ENCODE results near the gene SLC35G6. TPM values are rescaled to one million over a fixed set of nuclear protein-coding genes. Genes with fewer than 3 reads are reported as not detected.
"Not testable (repeated sequence)": the region's sequence is repeated elsewhere in the genome, so short reads cannot be mapped to it uniquely, and the experiment has no call there.

The SLC35G6 gene
- total RNA-seq, 1 donor, result not detected

GRCh38 chr17:7479213-7480088 lies 1.8 kb upstream of the SLC35G6 start, which contains the start of gene ZBTB4:
Gene ZBTB4, minus strand, starts transcription at chr17:7479631. Its CDS starts 12,830 bp downstream, at chr17:7466801.
- TF ChIP-seq, protein P1, sequence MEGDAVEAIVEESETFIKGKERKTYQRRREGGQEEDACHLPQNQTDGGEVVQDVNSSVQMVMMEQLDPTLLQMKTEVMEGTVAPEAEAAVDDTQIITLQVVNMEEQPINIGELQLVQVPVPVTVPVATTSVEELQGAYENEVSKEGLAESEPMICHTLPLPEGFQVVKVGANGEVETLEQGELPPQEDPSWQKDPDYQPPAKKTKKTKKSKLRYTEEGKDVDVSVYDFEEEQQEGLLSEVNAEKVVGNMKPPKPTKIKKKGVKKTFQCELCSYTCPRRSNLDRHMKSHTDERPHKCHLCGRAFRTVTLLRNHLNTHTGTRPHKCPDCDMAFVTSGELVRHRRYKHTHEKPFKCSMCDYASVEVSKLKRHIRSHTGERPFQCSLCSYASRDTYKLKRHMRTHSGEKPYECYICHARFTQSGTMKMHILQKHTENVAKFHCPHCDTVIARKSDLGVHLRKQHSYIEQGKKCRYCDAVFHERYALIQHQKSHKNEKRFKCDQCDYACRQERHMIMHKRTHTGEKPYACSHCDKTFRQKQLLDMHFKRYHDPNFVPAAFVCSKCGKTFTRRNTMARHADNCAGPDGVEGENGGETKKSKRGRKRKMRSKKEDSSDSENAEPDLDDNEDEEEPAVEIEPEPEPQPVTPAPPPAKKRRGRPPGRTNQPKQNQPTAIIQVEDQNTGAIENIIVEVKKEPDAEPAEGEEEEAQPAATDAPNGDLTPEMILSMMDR (IDR thresholded peaks at IDR 0.05; ENCODE audit: insufficient read depth, low read depth, low read length), result no peak
- peak within 1 kb of the TSS; percentile 75 for H3K4me3 ChIP-seq (ENCODE audit: low read depth, low read length)
- DNase-seq (ENCODE audit: low read depth), result peak; percentile 51

- peak overlapping the region; percentile 75 for H3K4me3 ChIP-seq (ENCODE audit: low read depth, low read length)
- no peak for DNase-seq (ENCODE audit: low read depth)
- TF ChIP-seq, protein P1 (IDR thresholded peaks at IDR 0.05; ENCODE audit: insufficient read depth, low read depth, low read length), result no peak
These were observed 1.2 kb upstream of the SLC35G6 start for GRCh38 chr17:7480089-7480384.

- H3K4me3 ChIP-seq (ENCODE audit: low read depth, low read length); DNase-seq (ENCODE audit: low read depth): not testable (repeated sequence)
These were observed 846 bp downstream of the SLC35G6 start for GRCh38 chr17:7481842-7482741.

DNA sequence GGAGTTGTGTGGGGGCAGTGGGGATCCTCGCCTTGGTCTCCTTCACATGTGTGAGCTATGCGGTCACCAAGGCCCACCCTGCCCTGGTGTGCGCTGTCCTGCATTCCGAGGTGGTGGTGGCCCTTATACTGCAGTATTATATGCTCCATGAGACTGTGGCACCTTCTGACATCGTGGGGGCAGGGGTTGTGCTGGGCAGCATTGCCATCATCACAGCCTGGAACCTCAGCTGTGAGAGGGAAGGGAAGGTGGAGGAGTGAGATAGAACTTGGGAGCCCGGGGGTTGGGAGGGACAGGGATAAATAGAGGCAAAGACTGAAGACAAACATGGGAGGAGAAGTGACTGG lies 1.5 kb downstream of the SLC35G6 start:
- not testable (repeated sequence) for DNase-seq (ENCODE audit: low read depth)

GRCh38 chr17:7483255-7484066 lies 2.2 kb downstream of the SLC35G6 start:
- TF ChIP-seq, protein P1 (IDR thresholded peaks at IDR 0.05; ENCODE audit: insufficient read depth, low read depth, low read length), result no peak
- DNase-seq (ENCODE audit: low read depth), result peak; percentile 98
- H3K4me3 ChIP-seq (ENCODE audit: low read depth, low read length), result peak overlapping the region; percentile 62

More for the DNA sequence above, 1.5 kb downstream of the SLC35G6 start:
- H3K4me3 ChIP-seq (ENCODE audit: low read depth, low read length), result peak overlapping the region; percentile 62

DNA sequence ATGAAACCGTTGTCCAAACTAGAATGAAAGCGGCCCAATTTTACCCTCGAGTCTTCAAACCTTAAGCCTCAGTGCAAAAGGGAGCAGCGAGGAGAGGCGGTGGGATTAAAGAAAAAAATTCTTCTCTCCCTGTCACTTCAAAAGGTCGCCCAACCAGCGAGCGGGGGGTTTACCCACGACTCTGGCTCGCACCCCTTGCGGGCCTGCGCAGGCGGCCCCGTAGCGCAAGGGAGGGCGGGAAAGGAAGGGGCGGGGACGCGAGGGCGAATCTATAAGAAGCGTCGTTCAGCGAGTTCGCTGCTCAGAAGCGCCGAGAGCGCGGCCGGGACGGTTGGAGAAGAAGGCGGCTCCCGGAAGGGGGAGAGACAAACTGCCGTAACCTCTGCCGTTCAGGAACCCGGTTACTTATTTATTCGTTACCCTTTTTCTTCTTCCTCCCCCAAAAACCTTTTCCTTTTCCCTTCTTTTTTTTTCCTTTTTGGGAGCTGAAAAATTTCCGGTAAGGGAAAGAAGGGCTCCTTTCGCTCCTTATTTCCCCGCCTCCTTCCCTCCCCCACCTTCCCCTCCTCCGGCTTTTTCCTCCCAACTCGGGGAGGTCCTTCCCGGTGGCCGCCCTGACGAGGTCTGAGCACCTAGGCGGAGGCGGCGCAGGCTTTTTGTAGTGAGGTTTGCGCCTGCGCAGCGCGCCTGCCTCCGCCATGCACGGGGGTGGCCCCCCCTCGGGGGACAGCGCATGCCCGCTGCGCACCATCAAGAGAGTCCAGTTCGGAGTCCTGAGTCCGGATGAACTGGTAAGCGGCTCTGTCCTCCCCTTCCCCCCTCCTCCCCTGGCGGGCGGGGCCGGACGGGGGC lies 3.0 kb downstream of the SLC35G6 start, which contains the start of gene POLR2A:
Gene POLR2A, plus strand, starts transcription at position 300 of the 852 bp plus-strand sequence.
- TF ChIP-seq, protein P1 (IDR thresholded peaks at IDR 0.05; ENCODE audit: insufficient read depth, low read depth, low read length), result no peak
- H3K4me3 ChIP-seq (ENCODE audit: low read depth, low read length), result peak within 1 kb of the TSS; percentile 62
- DNase-seq (ENCODE audit: low read depth), result peak; percentile 98

DNA sequence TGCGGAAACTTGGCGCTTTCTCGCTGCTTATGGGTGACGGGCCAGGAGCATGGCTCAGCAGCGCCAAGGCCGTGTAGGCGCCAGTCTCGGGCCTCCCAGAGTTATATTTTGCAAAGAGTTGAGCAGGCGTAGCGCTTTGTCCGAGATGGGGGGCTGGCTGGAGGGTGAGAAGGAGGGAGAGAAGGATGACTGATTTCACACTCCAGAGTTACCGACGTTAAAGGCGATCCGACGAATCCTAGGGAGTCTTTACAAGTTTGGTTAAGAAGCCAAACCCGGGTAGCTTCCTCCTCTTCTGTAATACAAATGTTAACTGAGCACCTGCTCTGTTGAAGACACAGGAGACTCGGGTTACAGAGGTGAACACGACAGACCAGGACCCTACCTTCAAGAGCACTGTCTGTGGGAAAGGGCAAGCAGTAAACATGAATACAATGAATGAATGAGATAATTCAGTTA lies 3.7 kb downstream of the SLC35G6 start:
- no peak for DNase-seq (ENCODE audit: low read depth)
- TF ChIP-seq, protein P1 (IDR thresholded peaks at IDR 0.05; ENCODE audit: insufficient read depth, low read depth, low read length), result peak; percentile 15
- peak overlapping the region; percentile 62 for H3K4me3 ChIP-seq (ENCODE audit: low read depth, low read length)
